NCI-H2196 (cell line): ENCODE measurements around the gene FLII.
A peak's percentile ranks its signal among the peaks of the same experiment; 100 is the strongest.

Experiments used
- DNase-seq: peaks from one replicate; lab custom pipeline; 2025; ENCODE audit not compliant: unreplicated experiment; lab: John Stamatoyannopoulos, UW

Gene FLII

GRCh38 chr17:18260332-18261145, 2.0 kb upstream of the FLII start, which contains the start of gene MIEF2:
MIEF2 (plus strand) TSS chr17:18260662; CDS start chr17:18262721, 2,059 bp downstream.
- DNase-seq, result peak; percentile 77

DNA sequence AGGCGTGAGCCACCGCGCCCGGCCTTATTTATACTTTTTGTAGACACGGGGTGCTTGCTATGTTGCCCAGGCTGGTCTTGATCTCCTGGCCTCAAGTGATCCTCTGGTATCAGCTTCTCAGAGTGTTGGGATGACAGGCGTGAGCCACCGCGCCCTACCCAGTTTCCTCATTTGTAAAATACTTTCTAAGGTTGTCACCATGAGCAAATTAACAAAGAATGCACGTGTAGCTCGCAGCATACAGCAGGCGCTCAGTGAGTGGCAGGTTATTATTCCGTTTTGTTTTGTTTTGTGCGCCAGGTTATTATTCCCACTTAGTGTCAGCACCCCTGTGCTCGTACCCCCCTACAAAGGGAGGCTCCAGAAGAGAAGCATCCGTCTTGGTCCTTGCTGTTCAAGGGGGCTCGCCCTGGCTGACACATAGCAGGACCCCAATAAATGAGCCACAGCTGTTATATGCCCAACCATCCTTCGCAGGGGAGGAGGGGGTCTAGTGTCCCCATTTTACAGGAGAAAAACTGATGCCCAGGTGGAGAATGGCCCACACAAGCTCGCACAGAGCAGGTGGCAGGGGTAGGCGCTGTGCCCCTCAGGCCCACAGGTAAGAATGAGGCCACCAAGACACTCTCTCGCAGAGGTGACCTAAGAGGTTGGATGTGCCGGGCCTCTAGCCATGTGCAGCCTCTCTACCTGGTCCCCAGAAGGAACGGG, 1.2 kb upstream of the FLII start:
- DNase-seq, result no peak

DNA sequence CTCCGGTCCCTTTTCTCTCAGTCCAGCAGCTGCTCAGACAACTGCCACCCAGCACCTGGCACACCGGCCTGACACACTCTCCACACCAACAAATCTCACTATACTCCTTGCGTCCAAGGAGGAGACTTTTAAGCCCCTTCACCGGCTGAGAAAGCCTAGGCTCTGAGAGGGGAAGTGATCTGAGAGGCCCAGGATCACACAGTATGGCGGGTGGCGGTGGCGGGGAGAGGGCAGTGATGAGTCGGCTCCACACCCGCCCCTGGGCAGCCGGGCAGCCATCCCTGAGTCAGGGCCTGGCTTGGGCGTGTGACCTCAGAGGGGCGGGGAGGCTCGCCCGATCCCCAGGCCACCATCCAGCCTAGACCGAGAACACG, 569 bp downstream of the FLII start:
- peak; percentile 28 for DNase-seq

DNA sequence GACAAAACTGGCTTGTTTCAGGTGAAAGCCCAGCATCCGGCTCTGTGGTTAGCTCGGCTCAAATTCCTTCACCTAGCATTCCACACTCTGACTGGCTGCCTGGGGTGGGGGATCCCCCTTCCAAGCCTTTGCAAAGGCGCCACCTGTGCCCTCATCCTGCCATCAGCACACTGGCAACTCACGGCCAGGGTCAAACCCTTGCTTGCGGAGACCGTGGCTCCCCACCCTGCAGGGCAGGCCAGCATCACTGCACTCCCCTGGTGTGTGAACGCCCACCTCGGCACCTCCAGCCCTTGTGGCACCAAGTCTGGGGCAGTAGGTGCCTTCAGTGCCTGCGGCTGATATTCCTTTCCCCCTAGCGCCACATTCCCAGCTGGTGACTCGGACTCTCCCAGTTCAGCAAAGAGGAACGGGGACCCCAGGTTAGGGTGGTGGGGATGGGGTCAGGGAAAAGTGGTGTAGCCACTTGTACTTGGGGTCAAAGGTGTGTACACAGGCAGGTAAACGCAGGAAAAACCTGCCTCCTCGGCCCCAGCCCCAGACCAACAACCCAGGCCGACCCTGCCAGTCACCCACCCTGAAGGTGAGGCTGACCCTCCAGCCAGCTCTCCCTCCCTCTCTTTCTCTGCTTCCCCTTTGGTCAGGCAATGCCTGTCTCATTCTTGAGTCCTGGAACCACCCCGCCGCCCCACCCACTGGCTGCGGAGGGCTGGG, 1.1 kb downstream of the FLII start:
- DNase-seq, result no peak

DNA sequence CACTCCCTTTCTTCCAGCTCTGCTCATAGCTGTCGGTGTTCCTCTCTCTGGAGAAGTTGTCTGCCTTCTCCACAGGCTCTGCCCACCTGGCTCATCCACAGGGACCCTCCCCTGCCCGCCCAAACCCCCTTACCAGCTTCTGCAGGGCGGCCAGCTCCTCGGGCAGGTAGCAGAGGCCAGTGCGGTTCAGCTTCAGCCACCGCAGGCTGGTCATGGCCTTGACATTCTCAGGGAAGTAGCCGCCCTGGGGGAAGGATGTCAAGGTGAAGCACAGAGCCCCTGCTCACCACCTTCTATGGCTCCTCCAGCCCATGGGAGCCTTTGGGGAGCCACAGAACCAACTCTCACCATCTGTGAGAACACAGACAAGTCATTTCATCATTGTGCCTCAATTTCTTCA, 1.8 kb downstream of the FLII start:
- DNase-seq, result no peak

GRCh38 chr17:18256351-18256750, 2.2 kb downstream of the FLII start:
- DNase-seq, result no peak

- no peak for DNase-seq
These were observed 3.5 kb downstream of the FLII start for GRCh38 chr17:18254888-18255649.

GRCh38 chr17:18253947-18254821, 4.4 kb downstream of the FLII start:
- no peak for DNase-seq

DNA sequence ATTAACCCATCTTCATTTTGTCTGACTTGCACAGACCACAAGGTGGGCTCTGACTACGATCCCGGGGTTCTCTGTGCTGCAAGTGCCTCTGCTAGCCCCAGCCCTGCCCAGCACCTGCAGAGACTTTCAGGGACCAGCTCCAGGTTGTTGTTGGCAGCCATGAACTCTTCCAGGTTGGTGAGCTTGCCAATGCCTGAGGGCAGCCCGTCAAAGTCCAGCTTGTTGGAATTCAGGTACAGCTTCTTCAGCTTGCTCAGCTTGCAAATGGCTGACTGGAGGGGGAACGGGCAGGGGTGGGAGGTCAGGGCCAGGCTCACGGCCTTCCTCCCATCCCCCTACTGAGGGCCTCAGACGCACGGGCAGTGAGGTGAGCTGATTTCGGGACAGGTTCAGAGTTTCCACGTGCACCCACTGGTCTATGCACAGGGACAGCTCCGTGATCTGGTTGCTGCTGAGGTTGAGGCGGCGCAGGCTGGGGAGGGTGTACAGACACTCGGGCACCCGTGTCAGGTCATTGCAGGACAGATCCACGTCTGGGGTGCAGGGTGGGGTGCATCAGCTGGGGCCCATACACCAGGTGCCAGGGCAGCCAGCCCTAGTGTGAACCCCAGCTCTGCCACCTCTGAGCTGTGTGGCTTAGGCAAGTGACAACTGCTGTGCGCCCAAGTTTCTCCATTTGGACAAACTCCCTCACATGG, 5.2 kb downstream of the FLII start:
- no peak for DNase-seq

DNA sequence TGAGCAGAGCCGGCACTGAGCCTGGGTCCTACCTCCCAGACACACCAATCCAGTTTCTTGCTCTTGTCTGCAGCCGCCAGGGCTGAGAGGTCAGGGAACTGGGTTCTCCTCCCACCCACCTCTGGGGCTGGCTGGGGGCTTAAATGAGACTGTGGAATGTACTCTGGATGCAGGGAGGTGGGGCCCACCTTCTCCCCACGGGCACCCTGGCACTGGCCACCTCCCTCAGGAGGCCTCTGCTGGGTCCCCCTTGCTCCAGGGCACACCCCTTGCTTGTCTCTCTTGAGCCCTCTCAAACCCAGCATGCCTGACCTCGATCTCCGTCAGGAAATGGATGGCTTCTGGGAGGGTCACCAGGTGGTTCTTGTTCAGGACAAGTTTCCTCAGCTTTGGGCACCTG, 6.4 kb downstream of the FLII start:
- no peak for DNase-seq

GRCh38 chr17:18251204-18251603, 7.3 kb downstream of the FLII start:
- no peak for DNase-seq

- DNase-seq, result no peak
These were observed 7.8 kb downstream of the FLII start for GRCh38 chr17:18250708-18251107.

DNA sequence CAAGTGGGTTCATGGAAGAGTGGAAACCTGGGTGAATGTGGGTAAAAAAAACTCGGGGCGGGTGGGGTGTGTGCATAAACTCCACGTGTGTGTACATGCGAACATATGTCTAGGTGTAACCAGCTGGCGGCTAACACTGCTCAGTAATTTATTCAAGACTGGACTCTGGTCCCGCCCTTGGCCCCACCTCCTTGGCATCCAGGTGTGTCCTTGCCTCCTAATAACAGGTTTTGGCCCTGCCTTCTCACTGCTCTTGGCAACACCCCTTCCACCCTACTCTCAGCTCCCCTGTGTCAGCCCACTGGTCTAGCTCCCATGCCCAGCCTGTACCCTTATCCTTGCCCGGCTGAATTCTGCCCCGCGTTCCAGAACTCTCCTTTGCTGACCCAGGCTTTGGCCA, 8.3 kb downstream of the FLII start:
- peak; percentile 40 for DNase-seq

DNA sequence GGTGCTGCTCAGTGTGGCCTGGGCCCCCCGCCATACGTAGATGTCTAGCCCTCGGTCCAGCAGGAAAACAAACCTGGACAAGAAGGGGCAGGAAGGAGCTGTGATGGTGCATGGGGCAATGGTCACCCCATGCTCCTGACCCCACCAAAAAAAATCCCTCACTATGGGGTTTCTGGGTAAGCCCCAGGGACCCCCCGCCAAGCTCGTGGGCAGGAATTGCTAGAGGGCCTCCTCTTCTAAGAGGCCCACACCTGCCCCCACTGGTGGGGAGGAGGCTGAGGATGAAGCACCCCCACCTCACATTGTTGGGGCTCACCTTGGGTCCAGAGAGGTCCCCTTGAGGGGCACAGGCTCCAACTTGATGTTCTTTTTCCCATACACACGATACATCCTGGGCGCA, 9.7 kb downstream of the FLII start:
- DNase-seq, result no peak

DNA sequence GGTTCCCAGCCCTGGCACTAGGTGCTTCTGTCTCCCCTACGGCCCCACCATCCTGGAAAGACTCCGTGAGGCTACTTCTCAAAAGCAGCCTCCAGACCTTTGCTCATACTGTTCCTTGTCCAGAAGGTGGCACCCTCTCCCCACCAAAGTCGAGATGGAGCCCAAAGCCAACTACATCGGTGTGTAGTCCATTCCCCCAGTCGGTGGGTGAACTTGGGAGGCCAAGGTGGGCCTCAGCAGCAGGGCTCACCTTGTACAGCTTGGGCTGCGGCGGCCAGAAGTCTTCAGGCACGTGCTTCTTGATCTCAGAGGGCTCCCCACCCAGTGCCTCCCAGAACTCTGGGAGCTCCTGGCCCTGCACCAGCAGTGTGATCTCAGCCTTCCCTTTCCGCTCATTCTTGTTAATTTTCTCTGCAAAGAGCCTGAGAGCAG, 10.2 kb downstream of the FLII start:
- DNase-seq, result peak; percentile 37

DNA sequence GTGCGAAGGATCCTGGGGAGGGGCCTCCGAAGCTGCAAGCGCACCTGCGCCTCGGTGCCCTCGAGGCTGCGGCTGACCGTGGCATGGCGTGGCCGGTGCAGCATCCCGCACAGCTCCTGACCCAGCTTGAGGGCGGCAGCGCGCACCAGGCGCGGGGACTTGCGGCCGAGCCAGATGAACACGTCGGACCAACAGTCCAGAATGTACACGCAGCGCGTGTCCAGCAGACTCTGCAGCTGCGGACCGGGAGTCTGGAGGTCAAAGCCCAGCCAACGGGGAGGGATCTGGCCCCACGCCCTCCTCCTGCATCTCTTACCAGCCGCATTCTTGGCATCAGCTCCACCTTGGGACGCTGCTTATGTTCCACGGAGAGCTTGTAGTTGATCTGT, 10.9 kb downstream of the FLII start:
- peak; percentile 16 for DNase-seq

DNA sequence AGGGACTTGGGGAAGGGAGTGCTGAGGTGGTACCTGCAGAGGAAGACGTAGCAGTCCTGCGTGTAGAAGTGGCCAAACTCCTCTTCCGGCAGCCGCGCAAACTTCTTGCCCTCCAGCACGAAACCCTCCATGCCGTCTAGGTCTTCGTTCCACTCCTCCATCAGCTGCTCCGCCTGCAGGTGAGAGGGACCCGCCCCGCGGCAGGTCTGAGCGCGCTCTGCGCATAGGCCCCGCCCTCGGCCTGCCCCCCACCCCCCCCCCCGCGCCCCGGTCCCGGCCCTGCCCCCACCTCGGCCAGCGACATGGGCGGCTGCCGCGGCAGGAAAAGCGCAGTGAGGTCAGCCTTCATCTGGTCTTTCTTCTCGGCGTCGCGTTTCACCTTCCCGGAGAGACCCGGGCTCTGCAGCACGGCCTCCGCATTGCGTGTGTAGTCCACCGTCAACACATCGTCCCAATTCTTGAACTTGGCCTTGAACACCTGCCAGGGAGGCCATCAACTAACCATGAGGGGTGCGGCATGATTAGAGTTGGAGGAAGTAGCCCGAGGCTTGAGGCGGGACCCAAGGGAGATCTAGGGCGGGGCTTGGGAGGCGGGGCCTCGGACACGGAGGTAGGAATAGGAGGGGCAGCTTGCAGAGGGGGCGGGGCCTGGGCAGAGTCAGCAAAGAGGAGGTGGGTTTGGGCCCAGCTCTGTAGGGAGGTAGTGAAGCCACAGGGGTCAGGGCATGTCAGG, 11.5 kb downstream of the FLII start:
- DNase-seq, result peak; percentile 76

DNA sequence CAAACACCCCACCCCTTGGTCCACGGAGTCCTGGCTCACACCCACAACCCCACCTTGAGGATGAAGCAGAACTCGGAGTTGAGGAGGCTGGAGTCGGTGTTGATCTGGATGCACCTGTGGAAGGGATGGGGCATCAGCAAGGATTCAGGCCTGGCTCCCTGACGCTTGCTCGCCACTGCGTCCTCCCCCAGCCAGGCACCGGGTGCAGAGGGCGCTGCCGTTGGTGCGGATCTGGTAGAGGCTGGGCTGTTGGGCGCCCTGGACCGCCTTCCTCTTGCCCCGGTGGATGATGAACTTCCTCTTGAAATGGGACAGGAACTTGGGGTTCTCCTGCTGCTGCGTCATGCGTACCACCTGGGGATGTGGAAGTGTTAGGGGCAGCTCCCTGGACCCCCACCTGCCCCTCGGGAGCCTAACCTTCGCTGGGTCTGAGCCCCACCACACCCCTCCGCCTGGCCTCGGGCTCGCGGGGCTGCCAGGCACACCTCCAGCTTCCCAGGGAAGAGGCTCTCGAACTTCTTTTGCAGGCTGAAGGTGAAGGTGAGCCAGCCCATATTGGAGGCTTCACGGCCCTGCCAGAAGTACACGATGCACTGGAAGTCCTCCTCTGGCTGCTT, 12.3 kb downstream of the FLII start:
- DNase-seq, result no peak
